ENCODE measurements around the gene SND1.
"Not testable (repeated sequence)": the region's sequence is repeated elsewhere in the genome, so short reads cannot be mapped to it uniquely, and the experiment has no call there.

SND1 gene

GRCh38 chr7:127674361-127674760 lies 22.4 kb downstream of the SND1 start:
- no peaks in the 10 kb centered on the region for H3K27me3 ChIP-seq
- peaks cover 19 to 89% (median 60%) of the 10 kb centered on the region in 11 experiments; a peak in 19 of 22 replicates for H4K20me1 ChIP-seq
- no peak overlapping the region for H3K4me2 ChIP-seq
- TF ChIP-seq Cebpa-rat (IDR thresholded peaks at IDR 0.05) = no peak
- H3K9ac ChIP-seq = no peak overlapping the region
- H3K4me3 ChIP-seq = no peak overlapping the region
- H3K36me3 ChIP-seq = peaks cover 77 to 97% (median 95%) of the 10 kb centered on the region in 11 experiments
- peaks cover 0 to 2% (median 0%) of the 10 kb centered on the region in 10 experiments; a peak in 2 of 20 replicates for H3K4me1 ChIP-seq
- H3K9me3 ChIP-seq (replicated peaks in 1 of 11) = peaks cover 24 to 70% (median 65%) of the 10 kb centered on the region in 11 experiments
- H3K27ac ChIP-seq = no peak overlapping the region

- Histone ChIP-seq H4K20me1 (peaks cover 15 to 84% (median 54%) of the 10 kb centered on the region in 11 experiments; a peak in 19 of 22 replicates), H3K36me3 (peaks cover 79 to 97% (median 95%) of the 10 kb centered on the region in 11 experiments), H3K9me3 (replicated peaks in 1 of 11) (peaks cover 29 to 73% (median 70%) of the 10 kb centered on the region in 11 experiments)
- not testable (repeated sequence) for H3K9ac ChIP-seq, H3K4me1 ChIP-seq, H3K27ac ChIP-seq, H3K27me3 ChIP-seq, H3K4me3 ChIP-seq, H3K4me2 ChIP-seq
Observed at GRCh38 chr7:127674923-127675322, 22.9 kb downstream of the SND1 start.

GRCh38 chr7:127675721-127676120 lies 23.7 kb downstream of the SND1 start:
- Histone ChIP-seq H3K4me1 (no peaks in the 10 kb centered on the region), H3K9me3 (replicated peaks in 1 of 11) (peaks cover 37 to 76% (median 71%) of the 10 kb centered on the region in 11 experiments), H3K4me2 (no peak overlapping the region), H3K36me3 (peaks cover 78 to 97% (median 94%) of the 10 kb centered on the region in 11 experiments), H3K9ac (no peak overlapping the region), H3K27ac (no peak overlapping the region), H3K27me3 (no peaks in the 10 kb centered on the region), H4K20me1 (peaks cover 15 to 76% (median 49%) of the 10 kb centered on the region in 11 experiments; a peak in 19 of 22 replicates), H3K4me3 (no peak overlapping the region)
- no peak for TF ChIP-seq Cebpa-rat (IDR thresholded peaks at IDR 0.05)

- TF ChIP-seq Cebpa-rat (IDR thresholded peaks at IDR 0.05) = no peak
- Histone ChIP-seq H3K27ac (no peak overlapping the region), H3K9me3 (replicated peaks in 1 of 11) (peaks cover 32 to 67% (median 59%) of the 10 kb centered on the region in 11 experiments), H3K9ac (no peak overlapping the region), H3K4me3 (peak overlapping the region in 1 of 10 experiments; percentile 17; a peak in 1 of 20 replicates), H3K4me2 (no peak overlapping the region), H3K27me3 (no peaks in the 10 kb centered on the region), H3K4me1 (no peaks in the 10 kb centered on the region), H4K20me1 (peaks cover 26 to 72% (median 45%) of the 10 kb centered on the region in 11 experiments; a peak in 19 of 22 replicates), H3K36me3 (peaks cover 70 to 97% (median 92%) of the 10 kb centered on the region in 11 experiments)
Observed at GRCh38 chr7:127677433-127678230, 25.6 kb downstream of the SND1 start.

- no peak overlapping the region for H3K4me2 ChIP-seq
- H3K36me3 ChIP-seq = peaks cover 70 to 98% (median 93%) of the 10 kb centered on the region in 11 experiments
- H3K4me1 ChIP-seq = peaks cover 0 to 5% (median 4%) of the 10 kb centered on the region in 10 experiments; a peak in 10 of 20 replicates
- no peak overlapping the region for H3K9ac ChIP-seq
- H3K4me3 ChIP-seq = peak overlapping the region in 1 of 10 experiments; percentile 17; a peak in 2 of 20 replicates
- H3K9me3 ChIP-seq (replicated peaks in 1 of 11) = peaks cover 31 to 65% (median 58%) of the 10 kb centered on the region in 11 experiments
- H4K20me1 ChIP-seq = peaks cover 28 to 75% (median 49%) of the 10 kb centered on the region in 11 experiments; a peak in 21 of 22 replicates
- no peak overlapping the region for H3K27ac ChIP-seq
- TF ChIP-seq Cebpa-rat (IDR thresholded peaks at IDR 0.05) = no peak
- no peaks in the 10 kb centered on the region for H3K27me3 ChIP-seq
Observed at GRCh38 chr7:127678337-127678736, 26.3 kb downstream of the SND1 start.

GRCh38 chr7:127678947-127679346 lies 27.0 kb downstream of the SND1 start:
- Histone ChIP-seq H4K20me1 (peaks cover 28 to 75% (median 49%) of the 10 kb centered on the region in 11 experiments), H3K36me3 (peaks cover 70 to 92% (median 88%) of the 10 kb centered on the region in 11 experiments), H3K4me1 (peaks cover 2 to 11% (median 10%) of the 10 kb centered on the region in 10 experiments; a peak in 12 of 20 replicates), H3K9me3 (replicated peaks in 1 of 11) (peaks cover 31 to 65% (median 58%) of the 10 kb centered on the region in 11 experiments), H3K4me3 (no peak overlapping the region), H3K4me2 (no peak overlapping the region), H3K27me3 (no peaks in the 10 kb centered on the region), H3K27ac (no peak overlapping the region), H3K9ac (no peak overlapping the region)
- TF ChIP-seq Cebpa-rat (IDR thresholded peaks at IDR 0.05) = no peak

- Histone ChIP-seq H3K36me3 (peaks cover 59 to 81% (median 78%) of the 10 kb centered on the region in 11 experiments), H3K9ac (no peak overlapping the region), H3K27ac (no peak overlapping the region), H3K9me3 (replicated peaks in 1 of 11) (peaks cover 31 to 62% (median 56%) of the 10 kb centered on the region in 11 experiments), H3K4me3 (no peak overlapping the region), H3K27me3 (no peaks in the 10 kb centered on the region), H3K4me2 (no peak overlapping the region), H3K4me1 (peaks cover 21 to 31% (median 26%) of the 10 kb centered on the region in 10 experiments; a peak in 19 of 20 replicates), H4K20me1 (peaks cover 41 to 75% (median 49%) of the 10 kb centered on the region in 11 experiments)
- no peak for TF ChIP-seq Cebpa-rat (IDR thresholded peaks at IDR 0.05)
Observed at GRCh38 chr7:127680983-127681382, 29.0 kb downstream of the SND1 start.

- peaks cover 48 to 78% (median 57%) of the 10 kb centered on the region in 11 experiments for H4K20me1 ChIP-seq
Observed at GRCh38 chr7:127682140-127682539, 30.1 kb downstream of the SND1 start.

More at GRCh38 chr7:127682140-127682539, 30.1 kb downstream of the SND1 start:
- Histone ChIP-seq H3K36me3 (peaks cover 59 to 81% (median 78%) of the 10 kb centered on the region in 11 experiments), H3K9ac (no peak overlapping the region), H3K4me3 (no peak overlapping the region), H3K4me1 (peaks cover 21 to 31% (median 27%) of the 10 kb centered on the region in 10 experiments; a peak in 19 of 20 replicates), H3K27ac (no peak overlapping the region), H3K9me3 (replicated peaks in 1 of 11) (peaks cover 31 to 50% (median 45%) of the 10 kb centered on the region in 11 experiments), H3K4me2 (no peak overlapping the region), H3K27me3 (no peaks in the 10 kb centered on the region)
- TF ChIP-seq Cebpa-rat (IDR thresholded peaks at IDR 0.05) = no peak
